ENCODE results near the gene SGMS1.

GRCh38 chr10:50369931-50370330 lies 253.8 kb downstream of the SGMS1 start:
- TF ChIP-seq CTCF (IDR thresholded peaks at IDR 0.05) (no peak), EZH2 (IDR thresholded peaks at IDR 0.05; ENCODE audit: borderline replicate concordance, insufficient read depth, low read depth, low read length, poor library complexity, severe bottlenecking) (no peak)
